H1 (cell line): Measurements from ENCODE around the gene HS3ST6. TPM values are rescaled to one million over a fixed set of nuclear protein-coding genes. Genes with fewer than 3 reads are reported as not detected.

Experiments used
- CHD1 ChIP-seq: IDR thresholded peaks from 2 replicates; pipeline ENCODE4 v1.6.1; 2012; ENCODE audit warnings: low read depth, low read length, improper control_type of control experiment
- CHD2 ChIP-seq: IDR thresholded peaks from 2 replicates; pipeline ENCODE4 v1.6.1; 2012; ENCODE audit warnings: low read length, improper control_type of control experiment
- EZH2 ChIP-seq: fragments of 200-600 bp; sonication (generic); IDR thresholded peaks from 2 replicates; pipeline ENCODE4 v1.7.1; 2012; ENCODE audit warnings: low read depth, mild to moderate bottlenecking, moderate library complexity, low read length, inconsistent platforms; ENCODE audit not compliant: severe bottlenecking
- HDAC2 ChIP-seq, 2 experiments: fragments of 300-600 bp in 1 of 2; sonication (generic) in 1 of 2; IDR thresholded peaks; 2 replicates each; pipeline ENCODE4 v1.6.1; 2011 to 2012; ENCODE audit warnings: low read depth in 2 of 2, low read length in 2 of 2, mild to moderate bottlenecking in 2 of 2, moderate library complexity in 2 of 2, borderline replicate concordance in 1 of 2, inconsistent platforms in 1 of 2
- NANOG ChIP-seq: IDR thresholded peaks from 2 replicates; pipeline ENCODE4 v1.6.1; 2011; ENCODE audit warnings: low read length, low read depth, mild to moderate bottlenecking, inconsistent platforms; ENCODE audit not compliant: insufficient read depth, poor library complexity, severe bottlenecking
- PHF8 ChIP-seq: fragments of 200-600 bp; sonication (generic); conservative IDR thresholded peaks from 2 replicates; pipeline ENCODE4 v1.7.1; 2012; ENCODE audit warnings: low read depth, mild to moderate bottlenecking, inconsistent platforms, low read length, moderate library complexity
- polyA plus RNA-seq, 7 experiments: library from polyadenylated mRNA; depleted of rRNA in 3 of 7; stranded (reverse) in 5 of 7; unstranded in 2 of 7; fragments of >200 nt in 5 of 7; fragments of 200-250 nt in 2 of 7; gene quantifications; 1 replicate in 5 of 7; 2 replicates in 1 of 7; 4 replicates in 1 of 7; pipeline versions ENCODE4 v1.2.1 to v1.2.3, GENCODE V29; 2011 to 2013; ENCODE audit warnings: missing spikeins in 2 of 7, mixed read lengths in 2 of 7
- total RNA-seq: library from RNA; stranded (reverse); fragmentation: NEBNext Ultra II Directional; extraction: Animal tissue kit (Norgen Biotek cat#: 25700); gene quantifications from 2 replicates; pipeline ENCODE4 v1.2.1, GENCODE V29; 2021
- TF ChIP-seq, protein P1 (sequence below): IDR thresholded peaks from 2 replicates; pipeline ENCODE4 v1.6.1; 2012; ENCODE audit warnings: inconsistent platforms

The HS3ST6 gene
- total and polyA plus RNA-seq, 2 of the 8 experiments (the other 6 are each of a cell fraction or from before 2014, with no cell fraction given): 0.36 to 0.39 TPM

DNA sequence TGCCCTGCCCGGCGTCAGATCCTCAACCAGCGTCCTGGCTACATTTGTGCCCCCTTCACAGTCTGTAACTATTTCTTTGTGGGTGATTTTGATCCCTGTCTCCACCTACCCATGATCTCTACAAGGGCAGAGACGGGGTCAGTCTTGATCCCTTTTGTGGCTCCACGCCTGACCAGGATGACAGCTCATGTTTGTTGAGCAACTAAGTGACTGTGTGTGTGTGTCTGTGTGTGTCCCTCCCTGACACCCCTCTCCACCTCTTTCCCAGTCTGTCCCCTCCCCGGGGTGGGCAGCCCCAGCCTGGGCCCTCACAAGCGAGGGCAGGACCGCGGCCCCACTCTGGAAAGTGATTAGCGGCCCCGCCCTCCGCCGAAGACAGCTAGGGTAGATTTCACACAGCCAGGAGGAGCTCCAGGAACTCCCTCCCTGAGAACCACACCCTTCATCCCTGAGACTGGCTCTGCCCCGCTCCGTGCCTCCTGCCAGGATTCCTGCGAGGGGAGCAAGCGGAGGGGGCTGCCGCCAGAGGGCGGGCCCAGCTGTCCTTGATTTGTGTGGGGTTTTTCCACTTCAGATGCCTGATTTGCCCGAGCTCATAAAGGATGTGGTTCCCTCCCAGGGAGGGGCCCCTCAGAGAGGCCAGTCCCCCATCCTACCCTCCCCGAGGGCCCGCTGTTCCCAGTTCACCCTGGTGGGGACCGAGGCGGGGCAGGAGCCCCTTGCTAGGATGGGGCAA, 5.3 kb upstream of the HS3ST6 start (continued):
- TF ChIP-seq, protein P1, sequence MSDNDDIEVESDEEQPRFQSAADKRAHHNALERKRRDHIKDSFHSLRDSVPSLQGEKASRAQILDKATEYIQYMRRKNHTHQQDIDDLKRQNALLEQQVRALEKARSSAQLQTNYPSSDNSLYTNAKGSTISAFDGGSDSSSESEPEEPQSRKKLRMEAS: 0 out of 2 replicates have a peak, but pooled peaks have one; percentile 27
- TF ChIP-seq EZH2 (no peak), PHF8 (no peak), CHD1 (no peak), CHD2 (no peak), HDAC2 (IDR thresholded peaks at IDR 0.05; ENCODE audit: borderline replicate concordance in 1 of 2, low read depth in 2 of 2, low read length in 2 of 2) (no peak), NANOG (no peak)
